ENCODE results near the gene NUFIP1. TPM values are rescaled to one million over a fixed set of nuclear protein-coding genes. Genes with fewer than 3 reads are reported as not detected.

NUFIP1 gene
- total and polyA plus RNA-seq, 2 experiments from 2014 or later: 7.7 to 23.9 TPM

GRCh38 chr13:44938854-44939253 lies 50.4 kb downstream of the NUFIP1 start (continued):
- no peak for TF ChIP-seq ZNF462 (CRISPR knock-in tag; IDR thresholded peaks at IDR 0.05)
- no peak for TF ChIP-seq ZNF114 (CRISPR knock-in tag; IDR thresholded peaks at IDR 0.05)
- TF ChIP-seq EZH2 (IDR thresholded peaks at IDR 0.05; ENCODE audit: low read depth, unreplicated experiment): no peak
- no peak for TF ChIP-seq REST (IDR thresholded peaks at IDR 0.05; ENCODE audit: unreplicated experiment)
- no peak for TF ChIP-seq CREB1 (CRISPR knock-in tag; IDR thresholded peaks at IDR 0.05; ENCODE audit: low read depth)
- no peak for TF ChIP-seq EZH2phosphoT487 (IDR thresholded peaks at IDR 0.05; ENCODE audit: unreplicated experiment)
- no peak for TF ChIP-seq STAT1 (IDR thresholded peaks at IDR 0.05; ENCODE audit: unreplicated experiment)
- no peak for TF ChIP-seq POLR2AphosphoS5 (IDR thresholded peaks at IDR 0.05; ENCODE audit: low read depth)
- TF ChIP-seq NANOG (IDR thresholded peaks at IDR 0.05; ENCODE audit: borderline replicate concordance): no peak
- no peak for TF ChIP-seq ZNF331 (CRISPR knock-in tag; IDR thresholded peaks at IDR 0.05; ENCODE audit: low read depth)
- no peak for TF ChIP-seq ETS1 (IDR thresholded peaks at IDR 0.05)
